Glutamatergic neuron (in vitro differentiated cells): ENCODE measurements around the gene RXRG. TPM values are rescaled to one million over a fixed set of nuclear protein-coding genes. Genes with fewer than 3 reads are reported as not detected.

Source experiments
- DNase-seq: peaks from one replicate; pipeline ENCODE4 v3.0.0; 2022
- H3K27ac Mint-ChIP-seq: one replicate; pipeline ENCODE4 v1.8.0; 2020; ENCODE audit warnings: mild to moderate bottlenecking, mixed read lengths, inconsistent platforms; ENCODE audit not compliant: unreplicated experiment
- H3K27me3 Mint-ChIP-seq: one replicate; pipeline ENCODE4 v1.8.0; 2020; ENCODE audit warnings: mild to moderate bottlenecking, moderate library complexity, mixed read lengths, inconsistent platforms; ENCODE audit not compliant: unreplicated experiment
- H3K36me3 Mint-ChIP-seq: one replicate; pipeline ENCODE4 v1.8.0; 2020; ENCODE audit warnings: mild to moderate bottlenecking, mixed read lengths, inconsistent platforms; ENCODE audit not compliant: unreplicated experiment
- H3K4me1 Mint-ChIP-seq: one replicate; pipeline ENCODE4 v1.8.0; 2020; ENCODE audit warnings: mild to moderate bottlenecking, low read depth, mixed read lengths, inconsistent platforms; ENCODE audit not compliant: unreplicated experiment
- H3K4me3 Mint-ChIP-seq: one replicate; pipeline ENCODE4 v1.8.0; 2020; ENCODE audit warnings: mild to moderate bottlenecking, mixed read lengths, inconsistent platforms; ENCODE audit not compliant: unreplicated experiment
- H3K9me3 Mint-ChIP-seq: one replicate; pipeline ENCODE4 v1.8.0; 2020; ENCODE audit warnings: mild to moderate bottlenecking, moderate library complexity, mixed read lengths, inconsistent platforms; ENCODE audit not compliant: unreplicated experiment
- total RNA-seq: library from RNA; stranded (reverse); fragmentation: NEBNext Ultra II Directional; extraction: Animal tissue kit (Norgen Biotek cat#: 25700); gene quantifications from one replicate; pipeline ENCODE4 v1.2.1, GENCODE V29; 2021; ENCODE audit not compliant: unreplicated experiment
- TF ChIP-seq, protein P1 (sequence below): fragments of 200-600 bp; sonication (generic); IDR thresholded peaks from one replicate; pipeline ENCODE4 v1.5.0; 2021; ENCODE audit not compliant: partially characterized antibody, unreplicated experiment

Gene RXRG
- total RNA-seq, 1 donor from 2014 or later, result 10.4 TPM

DNA sequence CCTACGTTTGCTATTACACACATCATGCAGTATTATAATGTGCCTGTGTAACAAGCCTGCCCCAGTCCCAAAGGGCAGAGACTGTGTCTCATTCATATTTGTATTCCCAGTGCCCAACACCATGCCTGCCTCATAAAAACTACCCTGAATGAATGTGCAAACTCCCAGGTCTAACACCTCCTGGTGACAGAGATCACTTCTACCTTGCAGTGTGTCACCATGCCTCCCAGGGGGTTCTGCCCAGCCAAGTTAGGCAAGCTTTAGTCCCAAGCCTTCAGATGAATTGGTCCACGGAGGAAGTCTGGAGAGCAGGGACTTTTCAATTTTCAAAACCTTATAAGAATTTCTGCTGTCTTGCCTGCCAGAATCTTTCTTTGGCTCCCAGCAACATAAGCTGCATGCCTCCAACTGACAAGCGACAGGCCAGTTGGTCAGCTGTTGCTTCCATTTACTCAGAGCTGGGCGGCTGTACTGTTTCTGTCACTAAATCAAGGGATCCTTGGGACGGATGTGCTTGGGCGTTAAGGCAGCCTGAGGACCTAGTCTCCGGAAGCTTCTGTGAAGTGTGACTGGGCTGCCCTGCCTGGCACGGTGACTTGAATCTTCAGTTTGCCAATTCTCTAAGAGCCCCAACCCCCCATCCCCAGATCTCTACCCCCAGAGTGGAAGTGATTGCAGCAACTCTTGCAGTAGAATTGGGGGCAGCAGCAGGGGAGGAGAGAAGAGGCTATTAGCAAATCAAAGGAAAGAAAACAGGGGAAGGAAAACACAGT lies 1.2 kb downstream of the RXRG start:
- H3K27me3 Mint-ChIP-seq, result no peaks in the 10 kb centered on the region
- H3K27ac Mint-ChIP-seq, result peak overlapping the region; percentile 9
- H3K4me3 Mint-ChIP-seq, result no peak overlapping the region
- TF ChIP-seq, protein P1, sequence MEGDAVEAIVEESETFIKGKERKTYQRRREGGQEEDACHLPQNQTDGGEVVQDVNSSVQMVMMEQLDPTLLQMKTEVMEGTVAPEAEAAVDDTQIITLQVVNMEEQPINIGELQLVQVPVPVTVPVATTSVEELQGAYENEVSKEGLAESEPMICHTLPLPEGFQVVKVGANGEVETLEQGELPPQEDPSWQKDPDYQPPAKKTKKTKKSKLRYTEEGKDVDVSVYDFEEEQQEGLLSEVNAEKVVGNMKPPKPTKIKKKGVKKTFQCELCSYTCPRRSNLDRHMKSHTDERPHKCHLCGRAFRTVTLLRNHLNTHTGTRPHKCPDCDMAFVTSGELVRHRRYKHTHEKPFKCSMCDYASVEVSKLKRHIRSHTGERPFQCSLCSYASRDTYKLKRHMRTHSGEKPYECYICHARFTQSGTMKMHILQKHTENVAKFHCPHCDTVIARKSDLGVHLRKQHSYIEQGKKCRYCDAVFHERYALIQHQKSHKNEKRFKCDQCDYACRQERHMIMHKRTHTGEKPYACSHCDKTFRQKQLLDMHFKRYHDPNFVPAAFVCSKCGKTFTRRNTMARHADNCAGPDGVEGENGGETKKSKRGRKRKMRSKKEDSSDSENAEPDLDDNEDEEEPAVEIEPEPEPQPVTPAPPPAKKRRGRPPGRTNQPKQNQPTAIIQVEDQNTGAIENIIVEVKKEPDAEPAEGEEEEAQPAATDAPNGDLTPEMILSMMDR, result no peak
- no peaks in the 10 kb centered on the region for H3K36me3 Mint-ChIP-seq
- no peak for DNase-seq
- no peaks in the 10 kb centered on the region for H3K9me3 Mint-ChIP-seq
- peaks cover 41% of the 10 kb centered on the region for H3K4me1 Mint-ChIP-seq

DNA sequence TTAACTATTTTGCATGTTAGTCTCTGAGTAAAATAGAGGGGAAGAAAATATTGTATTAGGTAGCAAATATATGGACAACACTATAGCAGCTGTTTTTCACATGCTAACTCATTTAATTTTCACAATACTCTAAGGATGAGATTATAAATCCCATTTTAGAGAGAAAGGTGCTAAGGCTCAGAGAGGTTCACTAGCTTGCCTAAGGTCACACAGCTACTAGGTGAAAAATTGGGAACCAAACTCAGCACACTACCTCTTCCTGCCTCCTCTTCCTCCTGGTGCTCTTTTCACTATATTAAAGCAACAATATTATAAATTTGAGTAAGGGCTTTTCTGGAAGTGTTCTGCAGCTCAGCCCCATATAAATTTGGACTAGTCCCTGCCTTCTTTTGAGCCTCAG lies 2.3 kb downstream of the RXRG start:
- TF ChIP-seq, protein P1, result no peak
- no peaks in the 10 kb centered on the region for H3K27me3 Mint-ChIP-seq
- no peak overlapping the region for H3K4me3 Mint-ChIP-seq
- no peaks in the 10 kb centered on the region for H3K9me3 Mint-ChIP-seq
- no peak for DNase-seq
- no peaks in the 10 kb centered on the region for H3K36me3 Mint-ChIP-seq
- H3K4me1 Mint-ChIP-seq, result peaks cover 36% of the 10 kb centered on the region
- no peak overlapping the region for H3K27ac Mint-ChIP-seq

DNA sequence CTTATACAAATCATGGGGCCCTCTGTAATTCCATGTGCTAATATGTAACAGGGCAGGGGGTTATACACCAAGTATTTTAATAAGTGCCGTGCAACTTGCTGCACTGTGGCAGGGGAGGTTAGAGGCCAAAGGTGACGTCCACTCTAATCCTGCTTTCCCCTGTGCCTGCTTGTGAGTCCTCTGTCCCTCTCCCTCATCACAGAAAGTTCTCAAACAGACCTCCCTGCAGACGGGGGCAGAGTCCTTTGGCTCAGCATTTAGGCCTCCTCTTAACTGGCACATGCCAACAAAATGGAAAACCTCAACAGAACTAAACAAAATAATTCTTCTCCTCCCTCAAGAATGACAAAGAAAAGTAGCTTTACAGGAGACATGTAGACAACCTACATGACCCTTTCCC lies 2.9 kb downstream of the RXRG start:
- no peak overlapping the region for H3K4me3 Mint-ChIP-seq
- no peak for DNase-seq
- no peaks in the 10 kb centered on the region for H3K36me3 Mint-ChIP-seq
- H3K9me3 Mint-ChIP-seq, result no peaks in the 10 kb centered on the region
- peaks cover 37% of the 10 kb centered on the region for H3K4me1 Mint-ChIP-seq
- no peaks in the 10 kb centered on the region for H3K27me3 Mint-ChIP-seq
- TF ChIP-seq, protein P1, result no peak
- H3K27ac Mint-ChIP-seq, result no peak overlapping the region

DNA sequence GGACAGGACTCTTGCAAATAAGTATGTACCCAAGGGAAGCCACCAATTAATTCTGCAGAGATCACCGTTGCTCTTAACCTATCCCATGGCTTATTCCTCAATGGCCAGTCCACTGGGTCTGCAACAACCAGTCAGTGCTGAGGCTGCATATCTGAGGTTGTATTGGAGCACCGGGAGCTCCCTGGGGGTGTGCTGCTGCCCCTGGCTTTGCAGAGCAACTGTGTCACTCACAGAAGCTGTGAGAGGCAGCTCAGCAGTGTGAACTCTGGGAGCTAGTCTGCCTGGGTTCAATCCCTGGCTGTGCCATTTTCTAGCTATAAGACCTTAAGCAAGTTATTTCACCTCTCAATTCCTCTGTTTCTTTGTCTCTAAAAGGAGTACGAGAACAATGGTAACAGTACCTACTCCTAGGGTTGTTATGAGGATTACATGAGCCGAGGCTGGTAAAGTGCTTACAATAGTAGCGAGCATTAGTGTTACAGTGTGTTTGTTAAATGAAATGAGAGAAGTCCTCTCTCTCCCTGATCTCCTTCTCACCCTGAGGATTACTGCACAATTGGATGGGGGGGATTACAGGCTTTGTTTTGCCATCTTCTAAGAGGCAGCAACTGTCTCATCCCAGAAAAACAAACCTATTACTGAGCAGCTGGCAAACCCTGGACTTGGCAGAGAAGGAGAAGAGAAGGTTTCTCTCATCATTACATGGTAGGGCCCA lies 3.6 kb downstream of the RXRG start:
- peak overlapping the region; percentile 31 for H3K4me3 Mint-ChIP-seq
- no peaks in the 10 kb centered on the region for H3K36me3 Mint-ChIP-seq

More for the DNA sequence above, 3.6 kb downstream of the RXRG start:
- peak; percentile 28 for DNase-seq
- Mint-ChIP-seq H3K27me3 (no peaks in the 10 kb centered on the region), H3K9me3 (no peaks in the 10 kb centered on the region), H3K4me1 (peaks cover 40% of the 10 kb centered on the region), H3K27ac (no peak overlapping the region)
- TF ChIP-seq, protein P1, result no peak
